ENCODE results near the gene HAPLN1. TPM values are rescaled to one million over a fixed set of nuclear protein-coding genes. Genes with fewer than 3 reads are reported as not detected.

The HAPLN1 gene
- total and polyA plus RNA-seq, 4 donors, result 0.03 to 1.5 (median 0.15) TPM

DNA sequence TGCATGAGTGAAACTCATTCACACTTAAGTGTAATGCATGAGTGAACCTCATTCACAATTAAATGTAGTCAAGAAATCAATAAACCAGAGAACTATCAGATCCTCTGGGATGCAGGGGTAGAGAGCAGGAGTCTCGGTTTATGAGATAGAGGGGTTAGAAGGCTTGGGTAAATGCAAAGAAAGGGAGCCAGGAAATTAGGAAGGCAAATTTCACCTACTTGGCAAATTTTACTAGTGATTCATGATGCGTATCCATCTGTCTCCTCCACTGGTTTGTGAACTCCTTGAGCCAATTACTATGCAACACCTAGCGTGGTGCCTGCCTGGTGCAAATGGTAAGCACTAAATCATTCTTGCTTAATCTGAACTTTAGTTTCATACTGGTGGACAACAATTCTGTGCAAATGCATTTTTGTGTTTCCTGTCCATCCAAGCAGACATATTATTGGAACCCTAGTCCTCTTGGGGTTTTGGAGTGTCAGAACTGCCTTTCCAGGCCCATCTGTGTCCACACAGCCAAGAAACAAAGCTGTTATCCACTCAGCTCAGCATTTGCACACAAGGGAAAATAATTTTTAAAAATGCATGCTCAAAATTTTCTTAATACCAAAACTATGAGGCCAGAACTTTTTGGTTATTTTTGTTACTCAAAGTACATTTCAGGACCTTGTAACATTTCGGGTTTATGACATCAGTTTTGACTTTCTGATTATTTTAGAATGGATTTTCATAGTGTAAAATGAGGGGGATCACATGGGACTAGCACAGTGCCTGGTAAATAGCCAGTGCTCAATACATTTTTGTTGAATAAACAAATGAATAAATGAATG lies 5.2 kb downstream of the HAPLN1 start:
- Histone ChIP-seq H3K27me3 (ENCODE audit: control insufficient read depth in 3 of 3, insufficient read depth in 3 of 3, low read length in 2 of 3) (peaks cover 0 to 6% (median 0%) of the 10 kb centered on the region in 3 donors), H3K27ac (ENCODE audit: low read depth in 1 of 2, low read length in 1 of 2) (no peak overlapping the region), H3K9me3 (ENCODE audit: control insufficient read depth in 4 of 4, insufficient read depth in 3 of 4, low read length in 3 of 4) (no peaks in the 10 kb centered on the region), H3K4me3 (no peak overlapping the region), H3K9ac (ENCODE audit: insufficient read depth in 1 of 2, low read length in 2 of 2) (no peak overlapping the region), H3K36me3 (ENCODE audit: control insufficient read depth in 4 of 4, insufficient read depth in 4 of 4, low read length in 4 of 4) (no peaks in the 10 kb centered on the region), H3K4me1 (ENCODE audit: control insufficient read depth in 5 of 5, insufficient read depth in 5 of 5, low read length in 5 of 5) (peaks cover 0 to 3% (median 0%) of the 10 kb centered on the region in 5 donors)
- no peak for ATAC-seq (ENCODE audit: insufficient read depth, low FRiP score)
- 78 to 83% methylated on average over 4 of the region's 4 CpGs for WGBS, 2 donors
- no peak for TF ChIP-seq CTCF (IDR thresholded peaks at IDR 0.05; ENCODE audit: control extremely low read depth, extremely low read depth)
- no peak for DNase-seq

GRCh38 chr5:83714810-83715209 lies 5.8 kb downstream of the HAPLN1 start:
- Histone ChIP-seq H3K9me3 (ENCODE audit: control insufficient read depth in 4 of 4, insufficient read depth in 3 of 4, low read length in 3 of 4) (no peaks in the 10 kb centered on the region), H3K4me1 (ENCODE audit: control insufficient read depth in 5 of 5, insufficient read depth in 5 of 5, low read length in 5 of 5) (peaks cover 0 to 3% (median 0%) of the 10 kb centered on the region in 5 donors), H3K36me3 (ENCODE audit: control insufficient read depth in 4 of 4, insufficient read depth in 4 of 4, low read length in 4 of 4) (no peaks in the 10 kb centered on the region), H3K9ac (ENCODE audit: insufficient read depth in 1 of 2, low read length in 2 of 2) (no peak overlapping the region), H3K4me3 (no peak overlapping the region), H3K27me3 (ENCODE audit: control insufficient read depth in 3 of 3, insufficient read depth in 3 of 3, low read length in 2 of 3) (peaks cover 0 to under 1% (median 0%) of the 10 kb centered on the region in 3 donors), H3K27ac (ENCODE audit: low read depth in 1 of 2, low read length in 1 of 2) (no peak overlapping the region)
- peak; percentile 14 to 53 (median 18) for DNase-seq
- ATAC-seq (ENCODE audit: insufficient read depth, low FRiP score), result no peak
- 68 to 84% methylated on average over 1 of the region's 1 CpG for WGBS, 2 donors
- no peak for TF ChIP-seq CTCF (IDR thresholded peaks at IDR 0.05; ENCODE audit: control extremely low read depth, extremely low read depth)

- H3K9me3 ChIP-seq (ENCODE audit: control insufficient read depth in 4 of 4, insufficient read depth in 3 of 4, low read length in 3 of 4), result no peaks in the 10 kb centered on the region
- H3K27me3 ChIP-seq (ENCODE audit: control insufficient read depth in 3 of 3, insufficient read depth in 3 of 3, low read length in 2 of 3), result no peaks in the 10 kb centered on the region
- no peak for TF ChIP-seq CTCF (IDR thresholded peaks at IDR 0.05; ENCODE audit: control extremely low read depth, extremely low read depth)
- WGBS, 2 donors, result 53% methylated on average over 2 of the region's 2 CpGs
- ATAC-seq (ENCODE audit: insufficient read depth, low FRiP score), result no peak
- no peak overlapping the region for H3K4me3 ChIP-seq
- no peak overlapping the region for H3K27ac ChIP-seq (ENCODE audit: low read depth in 1 of 2, low read length in 1 of 2)
- no peaks in the 10 kb centered on the region for H3K4me1 ChIP-seq (ENCODE audit: control insufficient read depth in 5 of 5, insufficient read depth in 5 of 5, low read length in 5 of 5)
- H3K36me3 ChIP-seq (ENCODE audit: control insufficient read depth in 4 of 4, insufficient read depth in 4 of 4, low read length in 4 of 4), result no peaks in the 10 kb centered on the region
- no peak overlapping the region for H3K9ac ChIP-seq (ENCODE audit: insufficient read depth in 1 of 2, low read length in 2 of 2)
- peak in 2 of 3 donors; percentile 47 to 55 for DNase-seq
Measured at GRCh38 chr5:83711982-83712601, 8.6 kb downstream of the HAPLN1 start.
